Embryonic facial prominence (tissue), 1 donor: ENCODE measurements around the gene ZNF48.
A peak's percentile ranks its signal among the peaks of the same experiment; 100 is the strongest.

ENCODE experiments used
- DNase-seq: peaks from one replicate; pipeline ENCODE4 v3.0.0-alpha.2; 2016; ENCODE audit errors: extremely low spot score

The ZNF48 gene

GRCh38 chr16:30407804-30408534, 12.7 kb downstream of the ZNF48 start:
- DNase-seq: no peak

GRCh38 chr16:30409125-30410060, 14.2 kb downstream of the ZNF48 start:
- no peak for DNase-seq

DNA sequence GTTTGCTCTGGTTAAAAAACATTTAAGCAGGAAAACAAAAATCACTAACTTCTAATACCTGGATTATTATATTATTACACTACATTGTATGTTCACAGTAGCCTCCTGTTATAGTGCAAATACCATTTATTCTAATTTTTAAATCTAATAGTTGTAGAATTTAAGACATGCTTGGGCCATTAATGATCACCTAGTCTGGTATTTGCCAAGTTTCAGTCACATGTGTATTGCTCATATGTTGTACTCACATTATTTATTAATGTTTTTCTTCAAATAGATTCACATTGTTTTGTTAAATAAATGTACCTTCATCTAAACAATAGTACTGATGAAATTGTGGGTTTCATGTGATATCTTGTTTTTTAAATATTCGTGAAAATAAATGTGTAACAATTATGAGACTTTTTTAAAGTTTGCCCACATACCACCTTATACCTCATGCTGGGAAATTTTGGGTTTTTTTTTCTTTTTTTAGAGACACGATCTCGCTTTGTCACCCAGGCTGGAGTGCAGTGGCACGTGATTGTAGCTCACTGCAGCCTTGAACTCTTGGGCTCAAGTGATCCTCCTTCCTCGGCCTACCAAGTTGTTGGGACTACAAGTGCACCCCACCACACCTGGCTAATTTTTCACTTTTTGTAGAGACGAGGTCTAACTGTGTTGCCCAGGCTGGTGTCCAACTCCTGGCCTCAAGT, 18.0 kb downstream of the ZNF48 start:
- no peak for DNase-seq

DNA sequence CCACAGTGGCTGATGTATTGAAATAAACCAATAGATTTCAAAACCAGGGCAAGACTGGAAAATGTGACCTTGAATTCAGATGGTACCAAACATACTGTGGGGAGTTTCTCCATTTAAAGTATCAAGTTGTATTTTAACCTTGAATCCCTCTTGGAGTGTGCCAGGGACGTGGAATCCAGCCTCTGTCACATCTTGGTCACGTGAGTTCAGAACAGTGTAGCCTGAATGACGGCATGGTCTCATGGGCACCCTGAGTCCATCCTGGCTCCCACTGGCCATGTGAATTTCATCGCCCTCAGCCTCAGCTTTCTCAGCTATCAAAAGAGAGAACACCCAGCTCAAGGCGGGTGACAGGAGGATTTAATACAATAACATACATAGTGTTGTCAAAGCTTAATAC, 18.9 kb downstream of the ZNF48 start:
- DNase-seq: no peak

DNA sequence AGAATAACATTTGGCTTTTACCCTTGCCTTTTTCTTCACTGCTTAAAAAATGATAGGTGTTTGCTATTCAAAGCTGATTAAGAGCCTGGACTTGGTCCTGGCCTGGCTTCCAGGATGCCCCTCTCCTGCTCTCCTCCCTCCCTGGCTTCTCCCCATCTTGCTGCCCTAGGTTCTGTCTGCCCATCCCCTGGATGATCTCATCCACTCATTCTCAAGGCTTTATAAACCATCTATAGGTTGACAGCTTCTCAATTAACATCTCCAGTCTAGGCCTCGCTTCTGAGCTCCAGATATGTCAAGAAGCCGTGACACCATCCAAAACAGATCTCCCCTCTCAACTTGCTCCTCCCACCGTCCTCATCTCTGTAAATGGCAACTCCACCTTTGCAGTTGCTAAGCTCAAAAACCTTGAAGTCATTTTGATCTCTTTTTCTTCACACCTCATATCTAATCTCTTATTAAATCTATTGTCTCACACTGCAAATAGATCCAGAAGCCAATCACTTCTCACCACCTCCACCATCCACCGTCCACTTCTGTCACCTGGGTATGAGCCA, 20.9 kb downstream of the ZNF48 start:
- DNase-seq: no peak

GRCh38 chr16:30416624-30417528, 21.7 kb downstream of the ZNF48 start:
- DNase-seq: no peak

DNA sequence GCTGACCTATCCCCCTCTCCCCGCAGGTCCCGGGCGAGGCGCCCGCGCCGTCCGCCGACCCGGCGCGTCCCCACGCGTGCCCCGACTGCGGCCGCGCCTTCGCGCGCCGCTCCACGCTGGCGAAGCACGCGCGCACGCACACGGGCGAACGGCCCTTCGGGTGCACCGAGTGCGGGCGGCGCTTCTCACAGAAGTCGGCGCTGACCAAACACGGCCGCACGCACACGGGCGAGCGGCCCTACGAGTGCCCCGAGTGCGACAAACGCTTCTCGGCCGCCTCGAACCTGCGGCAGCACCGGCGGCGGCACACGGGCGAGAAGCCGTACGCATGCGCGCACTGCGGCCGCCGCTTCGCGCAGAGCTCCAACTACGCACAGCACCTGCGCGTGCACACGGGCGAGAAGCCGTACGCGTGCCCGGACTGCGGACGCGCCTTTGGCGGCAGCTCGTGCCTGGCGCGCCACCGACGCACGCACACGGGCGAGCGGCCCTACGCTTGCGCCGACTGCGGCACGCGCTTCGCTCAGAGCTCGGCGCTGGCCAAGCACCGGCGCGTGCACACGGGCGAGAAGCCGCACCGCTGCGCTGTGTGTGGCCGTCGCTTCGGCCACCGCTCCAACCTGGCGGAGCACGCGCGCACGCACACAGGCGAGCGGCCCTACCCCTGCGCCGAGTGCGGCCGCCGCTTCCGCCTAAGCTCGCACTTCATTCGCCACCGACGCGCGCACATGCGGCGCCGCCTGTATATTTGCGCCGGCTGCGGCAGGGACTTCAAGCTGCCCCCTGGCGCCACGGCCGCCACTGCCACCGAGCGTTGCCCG, 22.5 kb downstream of the ZNF48 start:
- DNase-seq: peak; percentile 66

GRCh38 chr16:30418350-30419181, 23.3 kb downstream of the ZNF48 start:
- no peak for DNase-seq

GRCh38 chr16:30421010-30421409, 25.8 kb downstream of the ZNF48 start:
- no peak for DNase-seq

- no peak for DNase-seq
These were observed 32.8 kb downstream of the ZNF48 start for GRCh38 chr16:30428055-30428454.

DNA sequence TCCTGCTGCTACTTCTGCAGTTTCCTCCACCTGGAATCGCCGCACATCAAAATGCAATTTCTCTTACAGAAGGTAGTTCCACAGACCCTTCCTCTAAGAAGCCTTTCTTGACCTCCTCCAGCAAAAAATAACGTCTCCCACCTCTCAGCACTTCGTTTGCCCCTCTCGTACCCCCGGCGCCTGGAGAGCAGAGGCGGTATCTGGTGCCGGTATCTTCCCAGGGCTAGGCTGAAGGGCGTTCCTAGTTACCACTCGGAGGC, 34.1 kb downstream of the ZNF48 start:
- no peak for DNase-seq

DNA sequence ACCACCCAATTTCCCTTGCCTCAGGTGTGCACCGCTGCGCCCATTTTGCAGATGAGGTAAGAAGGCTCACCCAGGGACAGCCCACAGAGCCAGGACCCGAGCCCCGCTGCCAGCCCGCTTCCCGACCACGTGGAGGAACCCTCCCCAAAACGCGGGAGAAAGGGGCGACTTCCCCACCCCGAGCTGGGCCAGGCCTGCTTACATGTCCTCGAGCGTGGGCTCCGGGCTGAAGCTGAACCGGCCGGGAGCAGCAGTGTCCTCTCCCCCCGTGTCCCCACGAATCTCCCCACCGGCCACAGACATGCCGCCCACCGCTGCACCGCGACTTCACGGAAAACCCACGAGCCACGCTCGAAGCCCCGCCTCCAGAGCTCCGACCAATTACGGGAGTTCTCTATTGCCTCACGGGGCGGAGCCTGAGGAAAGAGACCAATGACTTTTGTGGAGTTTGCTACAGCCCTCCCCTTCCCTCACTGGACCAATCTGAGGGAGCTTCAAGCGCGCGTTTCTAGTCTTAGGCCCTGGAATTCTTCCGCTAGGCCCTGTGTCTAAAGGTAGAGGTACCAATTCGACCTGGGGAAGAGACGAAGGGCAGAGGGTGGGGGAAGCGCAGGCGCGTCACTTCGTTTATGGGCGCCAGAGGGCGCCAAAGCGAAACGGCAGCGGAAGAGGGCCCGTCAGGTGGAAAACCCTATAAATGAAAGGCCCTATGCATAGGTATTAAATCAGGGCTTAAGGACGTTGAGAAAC, 34.6 kb downstream of the ZNF48 start, which contains the start of gene DCTPP1:
Gene DCTPP1 (minus strand): TSS at position 353 of the 750 bp plus-strand sequence. CDS start 50 bp downstream, at position 303.
- DNase-seq: peak; percentile 99

- DNase-seq: no peak
These were observed 35.3 kb downstream of the ZNF48 start for GRCh38 chr16:30430428-30430970.

GRCh38 chr16:30434852-30435251, 39.6 kb downstream of the ZNF48 start:
- no peak for DNase-seq

DNA sequence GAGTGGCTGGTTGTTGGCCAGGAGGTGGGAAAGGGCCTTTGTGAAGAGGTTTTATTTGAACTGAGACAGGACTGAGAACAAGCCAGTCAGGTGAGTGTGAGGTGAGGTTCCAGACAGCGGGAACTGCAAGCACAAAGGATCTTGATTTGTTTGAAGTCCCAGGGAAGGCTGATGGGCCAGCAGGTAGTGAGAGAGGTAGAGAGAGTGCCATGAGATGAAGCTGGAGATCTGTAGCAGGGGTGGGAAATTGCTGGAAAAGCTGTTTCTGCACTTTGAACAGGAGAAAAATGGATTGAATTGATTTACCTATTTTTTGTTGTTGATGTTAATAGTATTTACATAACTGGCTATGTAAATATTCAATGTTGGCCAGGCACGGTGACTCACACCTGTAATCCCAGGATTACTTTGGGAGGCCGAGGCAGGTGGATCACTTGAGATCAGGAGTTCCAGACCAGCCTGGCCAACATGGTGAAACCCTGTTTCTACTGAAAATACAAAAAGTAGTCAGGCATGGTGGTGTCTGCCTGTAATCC, 42.4 kb downstream of the ZNF48 start:
- DNase-seq: no peak

- DNase-seq: no peak
These were observed 43.6 kb downstream of the ZNF48 start for GRCh38 chr16:30438835-30439234.

DNA sequence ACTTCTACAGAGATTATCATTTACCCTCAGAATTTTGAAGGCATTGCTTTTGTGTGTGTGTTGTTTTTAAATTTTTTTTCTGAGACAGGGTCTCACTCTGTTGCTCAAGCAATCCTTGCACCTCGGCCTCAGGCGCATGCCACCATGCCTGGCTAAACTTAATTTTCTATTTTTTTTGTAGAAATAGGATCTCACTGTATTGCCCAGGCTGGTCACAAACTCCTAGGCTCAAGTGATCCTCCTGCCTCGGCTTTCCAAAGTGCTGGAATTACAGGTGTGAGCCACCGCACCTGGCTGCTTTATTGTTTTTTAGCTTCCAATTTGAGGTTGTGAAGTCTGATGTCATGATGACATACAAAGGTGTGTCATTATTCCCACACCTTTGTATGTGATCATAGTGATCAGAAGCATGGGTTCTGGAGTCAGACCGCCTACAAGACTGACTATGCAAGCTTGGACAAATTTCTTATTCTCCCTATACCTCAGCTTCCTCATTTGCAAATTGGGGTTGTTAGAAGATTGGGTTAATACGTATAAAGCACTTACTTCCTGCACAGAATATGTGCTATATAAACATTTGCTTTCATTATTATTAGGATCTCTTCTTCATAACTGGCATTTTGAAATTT, 44.6 kb downstream of the ZNF48 start:
- no peak for DNase-seq

DNA sequence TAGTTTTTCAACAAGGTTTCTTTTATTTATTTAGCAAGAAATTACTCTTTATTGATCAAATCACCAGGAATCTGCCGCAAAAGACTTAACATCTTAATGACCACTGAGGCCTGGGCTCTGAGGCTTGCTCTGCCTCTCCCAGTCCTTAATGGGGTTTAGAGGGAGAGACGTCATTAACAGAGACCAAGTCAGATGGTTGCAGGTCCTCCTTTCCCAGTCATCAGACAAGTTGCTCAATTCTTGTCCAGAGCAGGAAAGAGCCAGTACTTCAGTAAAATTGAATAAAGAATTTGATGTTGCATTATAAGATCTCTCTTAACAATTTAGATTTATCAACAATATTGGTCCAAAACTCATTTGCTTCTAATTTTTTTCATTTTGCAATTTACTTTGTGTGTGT, 48.4 kb downstream of the ZNF48 start:
- no peak for DNase-seq
